ENCODE data around the gene AMPD2.

Gene AMPD2

DNA sequence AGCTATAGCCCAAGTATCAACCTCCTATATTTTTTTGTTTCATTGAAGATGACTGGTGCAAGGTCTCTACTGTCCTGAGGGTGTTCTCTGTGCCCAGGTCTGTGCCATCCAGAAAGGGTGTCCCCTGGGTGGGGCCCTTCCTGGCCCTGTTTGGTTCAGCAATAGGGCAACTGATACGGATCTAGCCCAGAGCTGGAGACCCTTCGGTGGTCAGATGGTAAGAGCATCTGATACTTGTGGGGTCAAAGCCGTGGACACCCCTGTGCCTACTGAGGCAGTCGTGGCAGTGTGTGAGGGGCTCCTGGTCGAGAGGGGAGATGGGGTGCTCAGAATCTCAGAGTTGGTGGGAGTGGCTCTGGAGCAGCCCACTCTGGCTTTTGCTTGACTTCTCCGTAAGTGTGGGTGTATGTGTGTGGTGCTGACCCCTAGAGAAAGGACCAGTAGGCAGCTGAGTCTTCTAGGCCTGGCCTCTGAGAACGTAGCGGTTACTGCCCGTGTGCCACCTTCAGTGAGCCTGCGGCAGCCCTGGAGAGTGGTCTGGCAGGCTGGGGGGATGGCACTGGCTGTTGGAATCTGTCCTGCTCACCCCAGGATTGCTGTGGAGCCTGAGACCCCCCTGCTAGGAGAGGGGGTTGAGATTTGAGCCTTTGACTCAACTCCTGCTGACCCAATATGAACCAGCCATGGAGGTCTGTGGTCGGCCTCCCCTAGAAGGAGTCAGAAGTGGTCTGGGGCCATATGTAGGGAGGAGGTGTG lies 2.7 kb downstream of the AMPD2 start:
- H3K9me3 ChIP-seq (ENCODE audit: control insufficient read depth, insufficient read depth, low read length) = no peaks in the 10 kb centered on the region
- no peaks in the 10 kb centered on the region for H4K20me1 ChIP-seq (ENCODE audit: control insufficient read depth, insufficient read depth, low read depth, low read length)
- no peaks in the 10 kb centered on the region for H3K9me2 ChIP-seq (replicated peaks; ENCODE audit: control insufficient read depth, low read length)
- peaks cover 61% of the 10 kb centered on the region for H3K4me1 ChIP-seq (ENCODE audit: control insufficient read depth, low read length)
- peak overlapping the region; percentile 77 for H3K4me2 ChIP-seq (ENCODE audit: low read length)
- H3K79me2 ChIP-seq (ENCODE audit: control insufficient read depth, low read length) = peaks cover 63% of the 10 kb centered on the region
- no peaks in the 10 kb centered on the region for H3K27me3 ChIP-seq (ENCODE audit: control insufficient read depth, low read length)
- H3K27ac ChIP-seq (ENCODE audit: low read depth, low read length) = no peak overlapping the region
- H3F3A ChIP-seq (ENCODE audit: control insufficient read depth, insufficient read depth) = no peaks in the 10 kb centered on the region
- peak overlapping the region; percentile 81 for H3K4me3 ChIP-seq (ENCODE audit: low read length)
- TF ChIP-seq, protein P1, sequence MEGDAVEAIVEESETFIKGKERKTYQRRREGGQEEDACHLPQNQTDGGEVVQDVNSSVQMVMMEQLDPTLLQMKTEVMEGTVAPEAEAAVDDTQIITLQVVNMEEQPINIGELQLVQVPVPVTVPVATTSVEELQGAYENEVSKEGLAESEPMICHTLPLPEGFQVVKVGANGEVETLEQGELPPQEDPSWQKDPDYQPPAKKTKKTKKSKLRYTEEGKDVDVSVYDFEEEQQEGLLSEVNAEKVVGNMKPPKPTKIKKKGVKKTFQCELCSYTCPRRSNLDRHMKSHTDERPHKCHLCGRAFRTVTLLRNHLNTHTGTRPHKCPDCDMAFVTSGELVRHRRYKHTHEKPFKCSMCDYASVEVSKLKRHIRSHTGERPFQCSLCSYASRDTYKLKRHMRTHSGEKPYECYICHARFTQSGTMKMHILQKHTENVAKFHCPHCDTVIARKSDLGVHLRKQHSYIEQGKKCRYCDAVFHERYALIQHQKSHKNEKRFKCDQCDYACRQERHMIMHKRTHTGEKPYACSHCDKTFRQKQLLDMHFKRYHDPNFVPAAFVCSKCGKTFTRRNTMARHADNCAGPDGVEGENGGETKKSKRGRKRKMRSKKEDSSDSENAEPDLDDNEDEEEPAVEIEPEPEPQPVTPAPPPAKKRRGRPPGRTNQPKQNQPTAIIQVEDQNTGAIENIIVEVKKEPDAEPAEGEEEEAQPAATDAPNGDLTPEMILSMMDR (IDR thresholded peaks at IDR 0.05; ENCODE audit: low read depth, low read length, poor library complexity, severe bottlenecking) = no peak
- no peak for TF ChIP-seq EZH2phosphoT487 (IDR thresholded peaks at IDR 0.05; ENCODE audit: borderline replicate concordance, low read length)
- H3K36me3 ChIP-seq (ENCODE audit: control insufficient read depth, low read length) = peaks cover 9% of the 10 kb centered on the region

DNA sequence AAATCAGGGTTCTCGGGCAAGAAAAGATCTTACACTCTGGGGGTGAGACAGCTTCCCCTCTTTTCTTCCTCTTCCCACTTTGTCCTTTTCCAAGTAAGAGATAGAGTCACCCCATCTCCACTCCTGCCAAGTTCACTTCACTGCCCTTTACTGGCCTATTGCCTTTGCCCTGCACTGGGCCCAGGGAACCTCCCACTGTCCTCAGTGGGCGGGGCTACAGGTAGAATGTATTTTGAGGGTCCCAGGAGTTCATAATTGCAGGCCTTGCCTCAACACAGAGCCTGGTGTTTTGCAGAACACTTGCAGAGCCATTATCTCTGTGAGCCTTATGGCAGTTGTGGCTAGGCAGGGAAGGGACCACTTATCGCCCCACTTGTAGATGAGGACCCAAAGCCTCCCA lies 3.3 kb downstream of the AMPD2 start:
- Histone ChIP-seq H3K4me1 (ENCODE audit: control insufficient read depth, low read length) (peaks cover 57% of the 10 kb centered on the region), H3K36me3 (ENCODE audit: control insufficient read depth, low read length) (peaks cover 13% of the 10 kb centered on the region), H3K27me3 (ENCODE audit: control insufficient read depth, low read length) (no peaks in the 10 kb centered on the region), H3K4me2 (ENCODE audit: low read length) (peak overlapping the region; percentile 77), H3F3A (ENCODE audit: control insufficient read depth, insufficient read depth) (no peaks in the 10 kb centered on the region), H3K4me3 (ENCODE audit: low read length) (peak overlapping the region; percentile 81), H3K9me2 (replicated peaks; ENCODE audit: control insufficient read depth, low read length) (no peaks in the 10 kb centered on the region), H3K79me2 (ENCODE audit: control insufficient read depth, low read length) (peaks cover 63% of the 10 kb centered on the region), H3K9me3 (ENCODE audit: control insufficient read depth, insufficient read depth, low read length) (no peaks in the 10 kb centered on the region), H4K20me1 (ENCODE audit: control insufficient read depth, insufficient read depth, low read depth, low read length) (no peaks in the 10 kb centered on the region), H3K27ac (ENCODE audit: low read depth, low read length) (no peak overlapping the region)
- TF ChIP-seq EZH2phosphoT487 (IDR thresholded peaks at IDR 0.05; ENCODE audit: borderline replicate concordance, low read length) = no peak
- TF ChIP-seq, protein P1 (IDR thresholded peaks at IDR 0.05; ENCODE audit: low read depth, low read length, poor library complexity, severe bottlenecking) = no peak

DNA sequence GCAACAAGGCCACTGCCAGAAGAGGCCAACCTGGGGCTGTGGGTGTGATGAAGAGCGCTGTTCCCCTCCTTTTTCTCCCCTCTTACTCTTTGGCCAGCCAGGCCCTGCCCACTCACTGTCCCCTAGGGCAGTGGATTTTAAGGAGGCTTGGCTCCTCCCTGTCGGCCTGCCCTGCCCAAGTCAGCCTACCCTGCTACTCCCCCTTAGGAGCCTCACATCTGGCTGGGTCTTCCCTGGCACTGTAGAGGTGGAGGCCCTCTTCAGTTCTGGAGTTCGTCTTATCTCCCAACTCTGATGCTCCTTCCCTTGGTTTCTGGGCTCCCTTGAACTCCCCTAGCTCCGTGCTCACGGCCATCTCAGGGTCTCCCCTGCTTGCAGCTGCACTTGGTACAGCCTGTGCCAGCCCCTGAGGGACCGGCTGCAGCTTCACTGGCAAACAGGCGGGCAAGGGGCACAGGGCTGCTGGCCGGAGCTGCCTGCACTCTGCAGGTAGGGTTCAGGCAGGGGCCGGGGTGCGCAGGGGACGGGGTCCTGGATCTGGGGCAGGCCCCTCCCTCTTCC lies 4.0 kb downstream of the AMPD2 start:
- H3K27me3 ChIP-seq (ENCODE audit: control insufficient read depth, low read length) = no peaks in the 10 kb centered on the region
- H3F3A ChIP-seq (ENCODE audit: control insufficient read depth, insufficient read depth) = no peaks in the 10 kb centered on the region
- H3K4me3 ChIP-seq (ENCODE audit: low read length) = peak overlapping the region; percentile 81
- peaks cover 21% of the 10 kb centered on the region for H3K36me3 ChIP-seq (ENCODE audit: control insufficient read depth, low read length)
- H3K4me1 ChIP-seq (ENCODE audit: control insufficient read depth, low read length) = peaks cover 51% of the 10 kb centered on the region
- TF ChIP-seq, protein P1 (IDR thresholded peaks at IDR 0.05; ENCODE audit: low read depth, low read length, poor library complexity, severe bottlenecking) = no peak
- no peak for TF ChIP-seq EZH2phosphoT487 (IDR thresholded peaks at IDR 0.05; ENCODE audit: borderline replicate concordance, low read length)
- H3K9me2 ChIP-seq (replicated peaks; ENCODE audit: control insufficient read depth, low read length) = no peaks in the 10 kb centered on the region
- H3K27ac ChIP-seq (ENCODE audit: low read depth, low read length) = peak overlapping the region; percentile 54
- peak overlapping the region; percentile 77 for H3K4me2 ChIP-seq (ENCODE audit: low read length)
- H3K9me3 ChIP-seq (ENCODE audit: control insufficient read depth, insufficient read depth, low read length) = no peaks in the 10 kb centered on the region
- H3K79me2 ChIP-seq (ENCODE audit: control insufficient read depth, low read length) = peaks cover 63% of the 10 kb centered on the region
- H4K20me1 ChIP-seq (ENCODE audit: control insufficient read depth, insufficient read depth, low read depth, low read length) = no peaks in the 10 kb centered on the region

Data from DOHH2 (cell line).